IMR-90 (cell line): ENCODE data around the gene HSD17B11. TPM values are rescaled to one million over a fixed set of nuclear protein-coding genes. Genes with fewer than 3 reads are reported as not detected.

Experiments used
- ATAC-seq: fragments of 200-7000 bp; cut with Tn5 transposase; 2 replicates; pipeline ENCODE4 v1.9.1; 2020; ENCODE audit warnings: low read depth, mild to moderate bottlenecking, moderate library complexity
- BruUV-seq: library from RNA; stranded (reverse); fragments of 400-500 nt; replicated peaks from 2 replicates; lab custom pipeline; 2021; lab: Mats Ljungman, UMichigan
- CTCF ChIA-PET: fragments of 300-600 bp; formaldehyde crosslinking; extraction: SDS; loops from one replicate; lab custom pipeline; 2021; ENCODE audit warnings: antibody characterized with exemption; lab: Yijun Ruan, JAX
- POLR2A ChIA-PET: fragments of 300-600 bp; sonication (Branson Sonifier 250); formaldehyde crosslinking; loops from one replicate; lab custom pipeline; 2022; ENCODE audit warnings: antibody characterized with exemption; ENCODE audit not compliant: unreplicated experiment; lab: Charles Lee
- DNase-seq: peaks from one replicate; pipeline ENCODE4 v3.0.0; 2013
- H2AFZ ChIP-seq: replicated peaks from 2 replicates; pipeline ENCODE3; 2013; ENCODE audit warnings: low read length, mild to moderate bottlenecking; ENCODE audit not compliant: poor library complexity
- H2AK5ac ChIP-seq: 2 replicates; pipeline ENCODE4 v1.6.1; 2013; ENCODE audit warnings: low read depth, low read length, inconsistent platforms
- H2AK9ac ChIP-seq: replicated peaks from 2 replicates; pipeline ENCODE3; 2013; ENCODE audit warnings: mild to moderate bottlenecking, low read depth, low read length, moderate library complexity; ENCODE audit not compliant: poor library complexity
- H2BK120ac ChIP-seq: 2 replicates; pipeline ENCODE4 v1.6.1; 2013; ENCODE audit warnings: low read depth, low read length, inconsistent platforms
- H2BK15ac ChIP-seq: 3 replicates; pipeline ENCODE4 v1.6.1; 2013; ENCODE audit warnings: low read depth, low read length, inconsistent platforms
- H2BK20ac ChIP-seq: 2 replicates; pipeline ENCODE4 v1.6.1; 2013; ENCODE audit warnings: low read depth, mild to moderate bottlenecking, inconsistent platforms, low read length, moderate library complexity
- H2BK5ac ChIP-seq: 2 replicates; pipeline ENCODE4 v1.6.1; 2013; ENCODE audit warnings: mild to moderate bottlenecking, low read depth, low read length, inconsistent platforms; ENCODE audit not compliant: poor library complexity, severe bottlenecking
- H3K14ac ChIP-seq: replicated peaks from 2 replicates; pipeline ENCODE4 v1.6.1; 2013; ENCODE audit warnings: low read depth, low read length, inconsistent platforms
- H3K18ac ChIP-seq: 2 replicates; pipeline ENCODE4 v1.6.1; 2013; ENCODE audit warnings: low read depth, low read length, control low read depth
- H3K23ac ChIP-seq: 2 replicates; pipeline ENCODE4 v1.6.1; 2013; ENCODE audit warnings: low read depth, low read length, inconsistent platforms
- H3K27ac ChIP-seq: 2 replicates; pipeline ENCODE4 v1.5.1; 2013; ENCODE audit warnings: mild to moderate bottlenecking, control low read depth, low read length; ENCODE audit not compliant: insufficient read depth
- H3K27me3 ChIP-seq: 2 replicates; pipeline ENCODE4 v1.6.1; 2013; ENCODE audit warnings: low read length; ENCODE audit not compliant: control insufficient read depth, insufficient read depth
- H3K36me3 ChIP-seq: 2 replicates; pipeline ENCODE4 v1.6.1; 2013; ENCODE audit warnings: low read length, mixed read lengths; ENCODE audit not compliant: control insufficient read depth, insufficient read depth
- H3K4ac ChIP-seq: 2 replicates; pipeline ENCODE4 v1.6.1; 2013; ENCODE audit warnings: low read depth, low read length, inconsistent platforms
- H3K4me1 ChIP-seq: 2 replicates; pipeline ENCODE4 v1.6.1; 2013; ENCODE audit warnings: low read length, mixed read lengths; ENCODE audit not compliant: control insufficient read depth, insufficient read depth
- H3K4me2 ChIP-seq: 2 replicates; pipeline ENCODE4 v1.6.1; 2013; ENCODE audit warnings: low read depth, mild to moderate bottlenecking, control low read depth, low read length, moderate library complexity
- H3K4me3 ChIP-seq: 2 replicates; pipeline ENCODE4 v1.5.1; 2013; ENCODE audit warnings: low read depth, mild to moderate bottlenecking, control low read depth, low read length, moderate library complexity; ENCODE audit not compliant: insufficient read depth
- H3K56ac ChIP-seq: 2 replicates; pipeline ENCODE4 v1.6.1; 2013; ENCODE audit warnings: low read length, inconsistent platforms; ENCODE audit not compliant: insufficient read depth; ENCODE audit errors: extremely low read depth
- H3K79me1 ChIP-seq, 2 experiments: 2 replicates each; pipeline ENCODE4 v1.6.1; 2013; ENCODE audit warnings: low read length in 2 of 2, inconsistent platforms in 1 of 2, low read depth in 1 of 2
- H3K9ac ChIP-seq: 2 replicates; pipeline ENCODE4 v1.6.1; 2013; ENCODE audit warnings: low read depth, low read length, control low read depth
- H3K9me1 ChIP-seq: 2 replicates; pipeline ENCODE4 v1.6.1; 2013; ENCODE audit warnings: low read length, inconsistent platforms; ENCODE audit not compliant: insufficient read depth
- H3K9me3 ChIP-seq: 2 replicates; pipeline ENCODE4 v1.6.1; 2013; ENCODE audit warnings: low read length; ENCODE audit not compliant: control insufficient read depth, insufficient read depth
- H4K20me1 ChIP-seq: 2 replicates; pipeline ENCODE4 v1.6.1; 2013; ENCODE audit warnings: low read length, inconsistent platforms; ENCODE audit not compliant: insufficient read depth
- H4K5ac ChIP-seq: 2 replicates; pipeline ENCODE4 v1.6.1; 2013; ENCODE audit warnings: mild to moderate bottlenecking, low read depth, low read length, control low read depth
- H4K8ac ChIP-seq, 2 experiments: 2 replicates each; pipeline ENCODE4 v1.6.1; 2013; ENCODE audit warnings: low read depth in 2 of 2, low read length in 2 of 2, control low read depth in 1 of 2, inconsistent platforms in 1 of 2
- H4K91ac ChIP-seq: 2 replicates; pipeline ENCODE4 v1.6.1; 2013; ENCODE audit warnings: low read depth, low read length, inconsistent platforms; ENCODE audit not compliant: insufficient read depth
- CEBPB ChIP-seq: IDR thresholded peaks from 2 replicates; pipeline ENCODE4 v1.6.1; 2012; ENCODE audit warnings: low read depth, low read length, improper control_type of control experiment
- CHD1 ChIP-seq: IDR thresholded peaks from 2 replicates; pipeline ENCODE4 v1.6.1; 2012; ENCODE audit warnings: low read depth, low read length, improper control_type of control experiment
- ELK1 ChIP-seq: fragments of 150-350 bp; IDR thresholded peaks from 2 replicates; pipeline ENCODE4 v1.6.1; 2016; ENCODE audit warnings: low read depth, mild to moderate bottlenecking, low read length, moderate library complexity, borderline replicate concordance
- MAZ ChIP-seq: IDR thresholded peaks from 2 replicates; pipeline ENCODE4 v1.6.1; 2012; ENCODE audit warnings: low read depth, mild to moderate bottlenecking, low read length, improper control_type of control experiment, moderate library complexity, borderline replicate concordance
- RCOR1 ChIP-seq: IDR thresholded peaks from 2 replicates; pipeline ENCODE4 v1.6.1; 2012; ENCODE audit warnings: mild to moderate bottlenecking, low read length, improper control_type of control experiment; ENCODE audit not compliant: insufficient replicate concordance
- SMC3 ChIP-seq: fragments of 150-350 bp; IDR thresholded peaks from 2 replicates; pipeline ENCODE4 v1.6.1; 2016; ENCODE audit warnings: low read depth, mild to moderate bottlenecking, antibody characterized with exemption, low read length, moderate library complexity
- dilution Hi-C: fragments of 300-500 bp; cut with HindIII; formaldehyde crosslinking; loops from one replicate; pipeline ENCODE4 v1.14.3; 2018; ENCODE audit warnings: low sequenced_read_pairs; ENCODE audit not compliant: unreplicated experiment
- in situ Hi-C: fragments of 300-500 bp; cut with MboI; formaldehyde crosslinking; loops from 3 replicates; pipeline ENCODE4 v1.14.3; 2019; ENCODE audit warnings: low sequenced_read_pairs, inconsistent platforms, mixed read lengths
- intact Hi-C: fragments of 100-400 bp; cut with micrococcal nuclease; formaldehyde crosslinking; loops from 2 replicates; pipeline ENCODE4 v1.10.0; 2022
- polyA plus RNA-seq, 3 experiments: library from polyadenylated mRNA; depleted of rRNA; stranded (reverse); fragments of >200 nt; gene quantifications; 2 replicates each; pipeline ENCODE4 v1.2.3, GENCODE V29; 2012; ENCODE audit warnings: low replicate concordance in 1 of 3
- total RNA-seq: library from RNA; depleted of rRNA; stranded (reverse); fragments of >200 nt; gene quantifications from 2 replicates; pipeline ENCODE4 v1.2.3, GENCODE V29; 2012

The HSD17B11 gene
- total and polyA plus RNA-seq, 2 of the 4 experiments (the other 2 are of a cell fraction), result 11.3 to 12.0 TPM

GRCh38 chr4:87345139-87345538, 45.8 kb downstream of the HSD17B11 start:
- Histone ChIP-seq H3K18ac (no peak overlapping the region), H4K5ac (no peak overlapping the region), H2BK5ac (no peak overlapping the region), H3K27ac (no peak overlapping the region), H3K9ac (no peak overlapping the region), H3K4me2 (no peak overlapping the region), H2BK15ac (no peak overlapping the region), H2AK5ac (no peak overlapping the region), H3K27me3 (no peaks in the 10 kb centered on the region), H3K9me1 (no peaks in the 10 kb centered on the region), H3K36me3 (peaks cover 11% of the 10 kb centered on the region; the same call in 1 of the 2 replicates), H3K56ac (no peak overlapping the region), H3K79me1 (no peaks in the 10 kb centered on the region), H4K20me1 (no peaks in the 10 kb centered on the region), H3K9me3 (peaks cover 4% of the 10 kb centered on the region; the same call in 1 of the 2 replicates), H3K23ac (no peak overlapping the region), H3K4ac (no peak overlapping the region), H4K91ac (no peak overlapping the region), H2BK20ac (no peak overlapping the region), H2AFZ (no peak overlapping the region), H3K4me1 (no peaks in the 10 kb centered on the region), H2AK9ac (no peak overlapping the region), H4K8ac (no peak overlapping the region), H3K14ac (no peak overlapping the region), H3K4me3 (no peak overlapping the region), H2BK120ac (no peak overlapping the region)
- ATAC-seq, result no peak
- dilution Hi-C loops, result no loop called here
- intact Hi-C loops, result no loop called here
- ChIA-PET POLR2A (no interaction called here), CTCF (no interaction called here)
- DNase-seq, result no peak
- no peak for TF ChIP-seq RCOR1
- TF ChIP-seq SMC3, result no peak
- TF ChIP-seq CEBPB, result no peak
- no peak for TF ChIP-seq ELK1
- no peak for TF ChIP-seq MAZ
- no peak for TF ChIP-seq CHD1
- BruUV-seq, result no TSS peak
- in situ Hi-C loops, result no loop called here
